ENCODE results near the gene CFP. TPM values are rescaled to one million over a fixed set of nuclear protein-coding genes. Genes with fewer than 3 reads are reported as not detected.

CFP gene
- polyA plus RNA-seq, 1 experiment = 0.05 TPM

DNA sequence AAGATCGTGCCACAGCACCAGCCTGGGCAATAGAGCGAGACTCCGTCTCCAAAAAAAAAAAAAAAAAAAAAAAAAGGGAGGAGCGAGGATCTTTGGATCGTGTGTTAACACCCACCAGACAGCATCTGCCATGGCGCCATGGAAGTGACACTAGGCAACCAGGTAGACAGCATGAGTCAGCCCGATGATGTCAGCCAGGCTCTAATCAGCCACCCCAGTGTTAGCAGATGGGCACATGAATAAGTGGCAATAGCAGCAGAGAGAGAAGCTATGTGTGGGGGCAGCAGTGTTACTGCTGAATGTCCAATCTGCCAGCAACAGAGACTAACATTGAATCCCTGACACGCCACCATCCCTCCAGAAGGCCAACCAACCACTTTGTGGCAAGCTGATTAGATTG, 16.6 kb downstream of the CFP start:
- ChIA-PET POLR2A (no interaction called here), CTCF (no interaction called here)
- no peak for DNase-seq (ENCODE audit: low read depth, low spot score)
- H3K27ac ChIP-seq (ENCODE audit: low read depth, low read length) = no peak overlapping the region
- H3K27me3 ChIP-seq (ENCODE audit: control insufficient read depth, insufficient read depth, low read length) = no peaks in the 10 kb centered on the region
- H3K9me3 ChIP-seq (ENCODE audit: control insufficient read depth, insufficient read depth, low read length) = no peaks in the 10 kb centered on the region
- no peak overlapping the region for H3K4me3 ChIP-seq (ENCODE audit: low read depth, low read length)
- TF ChIP-seq, protein P1, sequence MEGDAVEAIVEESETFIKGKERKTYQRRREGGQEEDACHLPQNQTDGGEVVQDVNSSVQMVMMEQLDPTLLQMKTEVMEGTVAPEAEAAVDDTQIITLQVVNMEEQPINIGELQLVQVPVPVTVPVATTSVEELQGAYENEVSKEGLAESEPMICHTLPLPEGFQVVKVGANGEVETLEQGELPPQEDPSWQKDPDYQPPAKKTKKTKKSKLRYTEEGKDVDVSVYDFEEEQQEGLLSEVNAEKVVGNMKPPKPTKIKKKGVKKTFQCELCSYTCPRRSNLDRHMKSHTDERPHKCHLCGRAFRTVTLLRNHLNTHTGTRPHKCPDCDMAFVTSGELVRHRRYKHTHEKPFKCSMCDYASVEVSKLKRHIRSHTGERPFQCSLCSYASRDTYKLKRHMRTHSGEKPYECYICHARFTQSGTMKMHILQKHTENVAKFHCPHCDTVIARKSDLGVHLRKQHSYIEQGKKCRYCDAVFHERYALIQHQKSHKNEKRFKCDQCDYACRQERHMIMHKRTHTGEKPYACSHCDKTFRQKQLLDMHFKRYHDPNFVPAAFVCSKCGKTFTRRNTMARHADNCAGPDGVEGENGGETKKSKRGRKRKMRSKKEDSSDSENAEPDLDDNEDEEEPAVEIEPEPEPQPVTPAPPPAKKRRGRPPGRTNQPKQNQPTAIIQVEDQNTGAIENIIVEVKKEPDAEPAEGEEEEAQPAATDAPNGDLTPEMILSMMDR (IDR thresholded peaks at IDR 0.05; ENCODE audit: low read depth, low read length) = no peak

DNA sequence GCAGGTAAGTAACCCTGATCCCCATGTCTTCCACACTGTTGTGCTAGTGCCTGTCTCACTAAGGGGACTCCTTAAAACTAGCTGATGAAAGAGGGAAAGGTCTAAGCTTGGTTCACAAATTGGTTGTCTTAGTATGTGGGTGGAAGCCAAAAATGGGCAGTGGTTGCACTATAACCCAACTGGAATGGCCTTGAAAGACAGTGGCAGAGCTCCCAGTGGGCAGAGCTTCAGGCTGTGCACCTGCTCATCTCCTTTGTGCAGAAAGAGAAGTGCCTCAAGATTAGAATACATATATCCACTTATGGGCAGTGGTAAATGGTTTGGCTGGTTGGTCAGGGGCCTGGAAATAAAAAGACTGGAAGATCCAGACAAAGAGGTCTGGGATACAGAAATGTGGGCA, 17.3 kb downstream of the CFP start:
- POLR2A ChIA-PET = no interaction called here

DNA sequence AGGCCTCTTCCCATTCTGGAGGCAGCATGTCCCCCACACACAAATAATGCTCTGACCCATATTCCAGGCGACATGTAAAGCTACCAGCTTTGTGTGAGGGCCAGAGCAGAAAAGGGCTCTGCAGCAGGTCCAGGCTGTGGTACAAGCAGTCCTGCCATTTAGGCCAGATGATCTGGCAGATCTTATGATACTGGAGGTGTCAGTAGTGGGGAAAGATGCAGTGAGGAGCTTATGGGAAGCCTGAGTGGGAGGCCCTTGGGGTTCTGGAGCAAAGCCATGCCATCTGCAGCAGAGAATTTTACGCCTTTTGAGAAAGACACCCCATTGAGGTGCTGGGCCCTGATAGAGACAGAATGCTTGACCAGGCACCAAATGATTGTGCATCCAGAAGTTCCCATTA, 17.8 kb downstream of the CFP start:
- CTCF ChIA-PET = no interaction called here
- H3K9me3 ChIP-seq (ENCODE audit: control insufficient read depth, insufficient read depth, low read length) = no peaks in the 10 kb centered on the region
- no peak for DNase-seq (ENCODE audit: low read depth, low spot score)
- TF ChIP-seq, protein P1 (IDR thresholded peaks at IDR 0.05; ENCODE audit: low read depth, low read length) = no peak
- POLR2A ChIA-PET = no interaction called here
- no peak overlapping the region for H3K4me3 ChIP-seq (ENCODE audit: low read depth, low read length)
- no peaks in the 10 kb centered on the region for H3K27me3 ChIP-seq (ENCODE audit: control insufficient read depth, insufficient read depth, low read length)
- H3K27ac ChIP-seq (ENCODE audit: low read depth, low read length) = no peak overlapping the region

More for the DNA sequence above, 17.3 kb downstream of the CFP start:
- H3K9me3 ChIP-seq (ENCODE audit: control insufficient read depth, insufficient read depth, low read length) = no peaks in the 10 kb centered on the region
- no peak overlapping the region for H3K27ac ChIP-seq (ENCODE audit: low read depth, low read length)
- CTCF ChIA-PET = no interaction called here
- H3K4me3 ChIP-seq (ENCODE audit: low read depth, low read length) = no peak overlapping the region
- TF ChIP-seq, protein P1 (IDR thresholded peaks at IDR 0.05; ENCODE audit: low read depth, low read length) = no peak
- DNase-seq (ENCODE audit: low read depth, low spot score) = no peak
- H3K27me3 ChIP-seq (ENCODE audit: control insufficient read depth, insufficient read depth, low read length) = no peaks in the 10 kb centered on the region

DNA sequence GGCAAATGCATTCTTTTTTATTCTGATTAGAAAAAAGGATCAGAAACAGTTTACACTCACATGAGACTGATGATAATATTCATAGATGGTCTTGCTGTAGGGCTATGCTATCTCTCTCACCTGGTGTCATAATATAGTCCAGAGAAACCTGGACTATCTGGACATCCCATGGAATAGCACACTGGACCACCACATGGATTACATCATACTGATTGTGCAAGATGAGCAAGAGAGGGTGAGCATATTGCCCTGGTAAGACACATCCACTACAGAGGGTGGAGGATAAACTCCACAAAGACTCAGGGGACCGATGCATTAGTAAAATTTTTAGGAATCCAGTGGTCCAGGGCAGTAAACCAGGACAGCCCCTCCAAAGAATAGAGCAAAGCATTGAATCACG, 18.2 kb downstream of the CFP start:
- ChIA-PET CTCF (no interaction called here), POLR2A (no interaction called here)
- no peak overlapping the region for H3K4me3 ChIP-seq (ENCODE audit: low read depth, low read length)
- H3K27me3 ChIP-seq (ENCODE audit: control insufficient read depth, insufficient read depth, low read length) = no peaks in the 10 kb centered on the region
- H3K27ac ChIP-seq (ENCODE audit: low read depth, low read length) = no peak overlapping the region
- no peak for DNase-seq (ENCODE audit: low read depth, low spot score)
- TF ChIP-seq, protein P1 (IDR thresholded peaks at IDR 0.05; ENCODE audit: low read depth, low read length) = no peak
- H3K9me3 ChIP-seq (ENCODE audit: control insufficient read depth, insufficient read depth, low read length) = no peaks in the 10 kb centered on the region

DNA sequence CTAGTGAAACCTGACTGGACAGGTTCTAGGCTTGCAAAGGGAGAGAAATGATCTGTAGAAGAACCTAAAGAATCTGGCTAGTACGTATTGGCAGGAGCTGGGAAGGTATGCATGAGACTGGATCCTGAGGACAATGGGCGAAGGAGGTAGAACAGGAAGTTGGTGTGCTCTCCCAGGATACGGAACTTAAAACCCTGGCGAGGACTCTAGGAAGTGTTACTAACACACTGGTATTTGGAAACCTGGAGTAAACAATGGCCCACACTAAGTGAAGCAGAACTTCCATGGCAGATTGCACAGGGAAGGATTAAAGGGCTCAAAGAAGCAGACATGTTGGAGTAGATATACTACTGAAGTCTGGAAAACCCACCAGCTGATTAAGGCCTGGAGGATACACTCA, 19.2 kb downstream of the CFP start:
- H3K9me3 ChIP-seq (ENCODE audit: control insufficient read depth, insufficient read depth, low read length) = no peaks in the 10 kb centered on the region
- no peak overlapping the region for H3K4me3 ChIP-seq (ENCODE audit: low read depth, low read length)
- H3K27ac ChIP-seq (ENCODE audit: low read depth, low read length) = no peak overlapping the region
- no peaks in the 10 kb centered on the region for H3K27me3 ChIP-seq (ENCODE audit: control insufficient read depth, insufficient read depth, low read length)
- ChIA-PET POLR2A (no interaction called here), CTCF (no interaction called here)
- no peak for DNase-seq (ENCODE audit: low read depth, low spot score)
- TF ChIP-seq, protein P1 (IDR thresholded peaks at IDR 0.05; ENCODE audit: low read depth, low read length) = no peak

Measured in AG04450 (cell line).